Stomach (tissue), 9 donors: Measurements from ENCODE around the gene LDAH. TPM values are rescaled to one million over a fixed set of nuclear protein-coding genes. Genes with fewer than 3 reads are reported as not detected.

ENCODE experiments used
- DNase-seq, 2 donors: peaks; one replicate each; pipeline versions ENCODE4 v3.0.0 to v3.0.0-alpha.2; 2013 to 2019
- H3K27ac ChIP-seq, 5 donors: fragments of 200-600 bp in 4 of 5; sonication (generic) in 4 of 5; one replicate each; pipeline ENCODE4 v1.5.1; 2013 to 2019; ENCODE audit warnings: mild to moderate bottlenecking in 1 of 5, moderate library complexity in 1 of 5
- H3K27me3 ChIP-seq, 3 donors: fragments of 200-600 bp; sonication (generic); one replicate each; pipeline ENCODE4 v1.5.1; 2017 to 2019; ENCODE audit warnings: mixed run types in 1 of 3
- H3K36me3 ChIP-seq, 4 donors: fragments of 200-600 bp; sonication (generic); 1 replicate in 3 of 4; 2 replicates in 1 of 4; pipeline ENCODE4 v1.5.1; 2016 to 2019
- H3K4me1 ChIP-seq, 4 donors: fragments of 200-600 bp; sonication (generic); one replicate each; pipeline ENCODE4 v1.5.1; 2016 to 2019
- H3K4me3 ChIP-seq, 4 donors: fragments of 200-600 bp; sonication (generic) in 3 of 4; one replicate each; pipeline ENCODE4 v1.5.1; 2016 to 2019; ENCODE audit warnings: mild to moderate bottlenecking in 1 of 4
- H3K9me3 ChIP-seq, 4 donors: fragments of 200-600 bp; sonication (generic); one replicate each; pipeline ENCODE4 v1.5.1; 2016 to 2019
- EP300 ChIP-seq: sonication (generic); formaldehyde crosslinking; IDR thresholded peaks from one replicate; pipeline ENCODE4 v1.6.1; 2017; ENCODE audit warnings: antibody characterized with exemption
- POLR2A ChIP-seq, 4 donors: fragments of 450-650 bp; IDR thresholded peaks; one replicate each; pipeline ENCODE4 v1.6.1; 2016; ENCODE audit warnings: antibody characterized with exemption in 4 of 4, control low read depth in 2 of 4, mild to moderate bottlenecking in 1 of 4, moderate library complexity in 1 of 4
- POLR2AphosphoS5 ChIP-seq, 3 donors: sonication (generic); formaldehyde crosslinking; IDR thresholded peaks; one replicate each; pipeline ENCODE4 v1.6.1; 2016; ENCODE audit warnings: antibody characterized with exemption in 3 of 3
- WGBS, 5 donors: extraction: QIAGEN DNeasy Blood & Tissue Kit in 3 of 5; methylation state at CpG; one replicate each; pipeline versions ENCODE4 v1.1.5 to v1.1.7; 2013 to 2018; 5-methylcytosine and 5-hydroxymethylcytosine counted together
- intact Hi-C: fragments of 100-400 bp; cut with DNase I; formaldehyde crosslinking; loops from one replicate; pipeline ENCODE4 v1.15.1; 2023; ENCODE audit warnings: low total_unique reads
- polyA plus RNA-seq, 3 donors: library from polyadenylated mRNA; stranded (reverse); fragments of 200-250 nt; gene quantifications; one replicate each; pipeline ENCODE4 v1.2.3, GENCODE V29; 2013
- total RNA-seq, 5 donors: library from RNA; depleted of rRNA; stranded (reverse); fragments of >200 nt; gene quantifications; one replicate each; pipeline versions ENCODE4 v1.1.0 to v1.2.3, GENCODE V29; 2014 to 2016
- TF ChIP-seq, protein P1 (sequence below), 7 experiments: fragments of 450-650 bp in 4 of 7; fragments of 200-600 bp in 3 of 7; sonication (generic) in 3 of 7; IDR thresholded peaks; one replicate each; pipeline ENCODE4 v1.5.1; 2016 to 2019; ENCODE audit warnings: antibody characterized with exemption in 7 of 7, control low read depth in 2 of 7, mild to moderate bottlenecking in 1 of 7
- donor health status: healthy with polysubstance abuse.
- donor health status: Bipolar disorder and iron deficiency.
- donor health status: healthy.

LDAH gene
- total and polyA plus RNA-seq, 8 donors = 4.1 to 20.0 (median 5.9) TPM

DNA sequence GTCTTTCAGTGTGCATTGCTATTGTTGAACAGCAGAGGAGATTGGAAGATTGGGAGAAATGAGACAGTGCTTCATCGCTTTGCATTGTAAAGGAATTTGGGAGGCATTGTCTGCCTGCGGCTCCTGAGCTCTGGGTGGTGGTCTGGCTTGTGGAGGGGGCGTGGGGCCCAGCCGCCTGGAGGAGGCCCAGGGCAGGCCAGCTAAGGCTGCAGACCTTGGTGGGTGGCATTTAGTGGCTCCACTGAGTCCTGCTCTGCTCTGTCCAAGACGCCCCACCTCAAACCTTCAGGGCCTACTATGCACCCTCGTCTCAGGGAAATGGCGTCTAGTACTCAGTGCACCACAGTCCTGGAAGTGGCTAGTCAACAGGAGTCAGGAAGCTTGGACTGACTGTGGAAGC lies 166.3 kb downstream of the LDAH start:
- H3K27me3 ChIP-seq = peaks cover 0 to 13% (median 1%) of the 10 kb centered on the region in 3 donors
- no peaks in the 10 kb centered on the region for H3K9me3 ChIP-seq
- no peak for DNase-seq
- no peak overlapping the region for H3K4me3 ChIP-seq
- no peaks in the 10 kb centered on the region for H3K36me3 ChIP-seq
- TF ChIP-seq POLR2A (IDR thresholded peaks at IDR 0.05) (no peak), POLR2AphosphoS5 (IDR thresholded peaks at IDR 0.05) (no peak), EP300 (no peak)
- TF ChIP-seq, protein P1, sequence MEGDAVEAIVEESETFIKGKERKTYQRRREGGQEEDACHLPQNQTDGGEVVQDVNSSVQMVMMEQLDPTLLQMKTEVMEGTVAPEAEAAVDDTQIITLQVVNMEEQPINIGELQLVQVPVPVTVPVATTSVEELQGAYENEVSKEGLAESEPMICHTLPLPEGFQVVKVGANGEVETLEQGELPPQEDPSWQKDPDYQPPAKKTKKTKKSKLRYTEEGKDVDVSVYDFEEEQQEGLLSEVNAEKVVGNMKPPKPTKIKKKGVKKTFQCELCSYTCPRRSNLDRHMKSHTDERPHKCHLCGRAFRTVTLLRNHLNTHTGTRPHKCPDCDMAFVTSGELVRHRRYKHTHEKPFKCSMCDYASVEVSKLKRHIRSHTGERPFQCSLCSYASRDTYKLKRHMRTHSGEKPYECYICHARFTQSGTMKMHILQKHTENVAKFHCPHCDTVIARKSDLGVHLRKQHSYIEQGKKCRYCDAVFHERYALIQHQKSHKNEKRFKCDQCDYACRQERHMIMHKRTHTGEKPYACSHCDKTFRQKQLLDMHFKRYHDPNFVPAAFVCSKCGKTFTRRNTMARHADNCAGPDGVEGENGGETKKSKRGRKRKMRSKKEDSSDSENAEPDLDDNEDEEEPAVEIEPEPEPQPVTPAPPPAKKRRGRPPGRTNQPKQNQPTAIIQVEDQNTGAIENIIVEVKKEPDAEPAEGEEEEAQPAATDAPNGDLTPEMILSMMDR (IDR thresholded peaks at IDR 0.05) = no peak
- WGBS, 5 donors = 83 to 95% (median 87%) methylated on average over 6 to 7 of the region's 7 CpGs
- H3K27ac ChIP-seq = no peak overlapping the region
- intact Hi-C loops = no loop called here
- peaks cover 2 to 10% (median 8%) of the 10 kb centered on the region in 4 donors for H3K4me1 ChIP-seq

DNA sequence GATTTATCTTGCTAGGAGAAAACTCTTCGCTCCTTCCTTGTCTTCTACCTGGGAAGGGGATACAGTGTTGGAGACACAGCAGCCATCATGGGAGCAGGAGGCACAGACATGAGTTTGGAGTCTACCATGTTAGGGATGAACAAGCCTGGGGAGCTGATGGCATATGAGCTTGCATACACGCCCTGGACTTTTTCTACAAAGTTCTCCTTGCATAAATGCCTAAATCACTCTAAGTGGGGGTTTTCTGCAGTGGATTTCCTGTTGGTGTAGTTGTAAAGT lies 168.4 kb downstream of the LDAH start:
- TF ChIP-seq POLR2AphosphoS5 (IDR thresholded peaks at IDR 0.05) (no peak), EP300 (no peak), POLR2A (IDR thresholded peaks at IDR 0.05) (no peak)
- TF ChIP-seq, protein P1 (IDR thresholded peaks at IDR 0.05) = no peak
- no peaks in the 10 kb centered on the region for H3K9me3 ChIP-seq

DNA sequence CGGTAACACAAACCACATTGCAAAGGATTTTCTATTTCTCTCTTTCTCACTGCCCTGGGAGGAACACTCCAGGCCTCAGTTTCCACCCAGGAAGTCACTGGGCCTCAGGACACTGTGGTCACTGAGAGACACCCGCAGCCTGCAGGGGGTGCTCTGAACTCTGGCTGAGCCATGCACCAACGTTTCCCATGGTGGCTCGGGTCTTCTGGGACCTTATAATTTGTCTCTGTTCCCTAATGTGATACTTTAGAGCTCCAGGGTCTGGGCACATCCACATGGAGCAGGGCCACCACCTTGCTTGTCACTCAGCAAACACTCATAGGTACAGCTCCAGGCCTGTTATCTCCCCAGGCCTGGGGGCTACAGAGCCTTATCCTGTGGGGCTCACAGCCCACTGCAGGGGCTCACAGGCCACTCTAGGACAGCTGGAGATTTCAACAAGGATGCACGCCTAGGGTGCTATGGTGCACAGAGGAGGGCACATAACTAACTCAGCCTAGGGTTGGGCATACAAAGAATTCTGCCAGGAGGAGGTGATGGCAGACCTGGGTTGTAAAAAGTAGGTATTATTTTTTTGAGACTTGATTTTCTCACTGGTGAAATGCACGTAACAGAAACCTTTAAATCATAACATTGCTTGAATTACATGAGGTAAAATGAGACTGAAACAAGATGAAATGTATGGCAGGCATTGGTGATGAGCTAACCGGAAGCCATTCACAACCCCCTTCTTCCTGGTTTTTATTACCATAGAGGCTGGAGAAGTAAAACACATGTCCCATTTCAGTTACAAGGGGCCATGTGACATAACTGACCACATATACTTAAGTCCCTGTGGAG lies 169.0 kb downstream of the LDAH start:
- H3K4me3 ChIP-seq = no peak overlapping the region
- no peaks in the 10 kb centered on the region for H3K9me3 ChIP-seq
- H3K4me1 ChIP-seq = peaks cover 18 to 22% (median 21%) of the 10 kb centered on the region in 4 donors
- intact Hi-C loops = no loop called here
- no peak for DNase-seq
- no peak overlapping the region for H3K27ac ChIP-seq
- TF ChIP-seq EP300 (no peak), POLR2A (IDR thresholded peaks at IDR 0.05) (no peak)
- TF ChIP-seq, protein P1 (IDR thresholded peaks at IDR 0.05) = no peak
- H3K36me3 ChIP-seq = no peaks in the 10 kb centered on the region
- no peaks in the 10 kb centered on the region for H3K27me3 ChIP-seq
- WGBS, 5 donors = 83 to 90% (median 88%) methylated on average over 7 of the region's 7 CpGs

More for the DNA sequence above, 168.4 kb downstream of the LDAH start:
- no peak for DNase-seq
- Histone ChIP-seq H3K36me3 (no peaks in the 10 kb centered on the region), H3K27me3 (no peaks in the 10 kb centered on the region), H3K4me3 (no peak overlapping the region), H3K27ac (no peak overlapping the region), H3K4me1 (peaks cover 13 to 19% (median 16%) of the 10 kb centered on the region in 4 donors)
- 86 to 99% (median 95%) methylated on average over 2 of the region's 2 CpGs for WGBS, 5 donors
- intact Hi-C loops = no loop called here

DNA sequence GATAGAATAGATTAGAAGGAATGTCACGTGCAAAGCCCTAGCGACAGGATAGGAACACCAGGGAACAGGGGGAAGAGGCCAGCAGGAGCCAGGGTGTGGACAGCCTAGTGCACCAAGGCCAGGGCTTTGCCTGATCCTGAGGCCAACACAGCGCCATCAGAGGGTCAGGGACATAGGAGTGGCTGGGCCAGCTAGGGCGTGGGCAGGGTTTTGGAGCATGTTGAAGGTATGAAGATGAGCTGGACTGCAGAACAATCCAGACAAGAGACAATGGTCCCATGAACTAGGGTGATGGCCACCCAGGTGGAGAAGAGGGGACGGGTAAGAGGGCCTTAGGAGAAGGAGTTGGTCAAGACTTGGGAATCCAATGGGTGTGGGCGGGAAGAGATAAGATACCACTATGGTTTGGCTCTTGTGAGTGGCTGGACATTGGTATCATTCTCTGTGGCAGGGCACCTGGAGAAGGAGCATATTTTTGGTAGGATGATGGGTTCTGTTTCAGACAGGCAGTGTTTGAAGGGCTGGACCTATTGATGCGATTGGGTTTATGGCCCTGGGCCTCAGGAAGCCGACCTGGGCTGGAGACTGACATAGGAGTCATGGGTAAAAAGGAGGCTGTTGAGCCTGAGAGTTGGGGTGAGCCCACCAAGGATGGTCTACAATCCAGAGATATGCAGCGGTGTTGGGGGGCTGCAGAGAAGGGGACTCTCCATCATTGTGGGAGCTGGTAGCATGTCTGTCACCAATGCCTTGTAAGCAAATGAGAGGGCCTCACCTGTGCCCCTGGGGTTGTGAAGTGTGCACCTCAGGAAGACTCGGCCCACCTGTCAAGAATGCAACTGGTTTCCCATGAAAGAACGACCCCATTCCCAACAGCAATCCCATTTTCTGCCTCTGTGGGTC lies 170.0 kb downstream of the LDAH start:
- Histone ChIP-seq H3K27ac (no peak overlapping the region), H3K36me3 (no peaks in the 10 kb centered on the region), H3K4me3 (no peak overlapping the region), H3K4me1 (peaks cover 19 to 32% (median 31%) of the 10 kb centered on the region in 4 donors), H3K27me3 (no peaks in the 10 kb centered on the region), H3K9me3 (no peaks in the 10 kb centered on the region)
- 91 to 96% (median 95%) methylated on average over 10 to 11 of the region's 11 CpGs for WGBS, 5 donors
- TF ChIP-seq EP300 (no peak), POLR2AphosphoS5 (IDR thresholded peaks at IDR 0.05) (no peak), POLR2A (IDR thresholded peaks at IDR 0.05) (no peak)
- TF ChIP-seq, protein P1 (IDR thresholded peaks at IDR 0.05) = no peak
- no peak for DNase-seq
- intact Hi-C loops = no loop called here
